ENCODE results near the gene KIZ. TPM values are rescaled to one million over a fixed set of nuclear protein-coding genes. Genes with fewer than 3 reads are reported as not detected.

KIZ gene
- polyA plus RNA-seq, 3 donors: 30.9 to 36.9 (median 33.2) TPM

DNA sequence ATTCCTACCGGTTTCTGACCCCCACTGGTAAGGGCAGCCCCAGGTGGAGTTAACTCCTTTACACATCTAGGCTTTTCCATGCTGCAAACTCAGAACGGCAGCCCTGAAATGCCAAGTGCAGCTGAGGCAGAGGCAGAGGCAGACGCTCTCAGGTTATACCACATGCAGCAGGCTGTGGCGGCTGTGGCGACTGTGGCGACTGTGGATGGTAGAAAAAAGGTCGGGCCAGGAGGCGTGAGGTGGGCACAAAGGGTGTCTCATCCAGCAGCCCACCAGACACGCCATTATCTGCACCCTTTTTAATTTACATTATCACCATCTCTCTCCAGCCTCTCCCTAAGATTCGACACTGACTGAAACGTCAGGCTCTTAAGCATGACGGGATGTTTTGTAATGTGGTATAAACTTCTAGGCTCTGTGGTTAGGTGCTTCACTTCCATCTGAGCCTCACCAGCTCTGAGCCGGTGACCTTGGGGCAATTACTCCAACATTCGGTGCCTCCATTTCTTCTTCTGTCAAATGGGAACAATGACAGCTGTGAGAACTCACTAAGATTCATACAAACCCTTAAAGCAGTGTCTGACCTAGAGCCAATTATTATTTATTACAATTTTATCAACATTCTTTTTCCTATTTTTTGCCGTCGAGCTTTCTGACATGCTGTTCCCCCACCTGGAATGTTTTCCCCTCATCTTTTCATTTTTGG is 8.2 kb downstream of the KIZ start:
- no peak for DNase-seq (ENCODE audit: low read depth in 3 of 3, low spot score in 2 of 3)

DNA sequence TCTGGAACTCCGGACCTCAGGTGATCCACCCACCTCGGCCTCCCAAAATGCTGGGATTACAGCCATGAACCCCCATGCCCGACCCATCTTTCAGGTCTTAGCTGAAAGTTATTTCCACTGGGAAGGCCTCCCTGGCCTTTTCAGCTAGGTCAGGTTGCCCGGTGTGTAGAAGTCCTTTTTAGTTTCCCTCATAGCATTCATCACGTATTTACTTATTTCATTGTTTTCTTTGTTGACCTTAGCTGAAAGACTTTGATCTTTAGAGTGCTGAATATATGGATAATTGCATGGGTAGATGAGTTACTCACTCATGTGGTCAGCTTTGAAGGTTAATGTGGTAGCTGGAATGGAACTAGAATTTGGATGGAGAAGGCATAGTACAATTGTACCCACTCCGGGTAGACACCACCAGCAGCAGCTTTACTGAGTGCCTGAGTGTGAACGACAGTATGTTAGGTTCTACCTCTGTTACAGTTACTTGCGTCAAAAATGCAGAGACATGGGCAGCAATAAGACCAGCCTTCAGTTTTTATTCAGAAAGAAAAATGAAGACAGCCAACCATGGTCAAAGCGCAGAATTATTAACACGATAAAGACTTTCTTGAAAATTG is 9.1 kb downstream of the KIZ start:
- no peak for DNase-seq (ENCODE audit: low read depth in 3 of 3, low spot score in 2 of 3)

DNA sequence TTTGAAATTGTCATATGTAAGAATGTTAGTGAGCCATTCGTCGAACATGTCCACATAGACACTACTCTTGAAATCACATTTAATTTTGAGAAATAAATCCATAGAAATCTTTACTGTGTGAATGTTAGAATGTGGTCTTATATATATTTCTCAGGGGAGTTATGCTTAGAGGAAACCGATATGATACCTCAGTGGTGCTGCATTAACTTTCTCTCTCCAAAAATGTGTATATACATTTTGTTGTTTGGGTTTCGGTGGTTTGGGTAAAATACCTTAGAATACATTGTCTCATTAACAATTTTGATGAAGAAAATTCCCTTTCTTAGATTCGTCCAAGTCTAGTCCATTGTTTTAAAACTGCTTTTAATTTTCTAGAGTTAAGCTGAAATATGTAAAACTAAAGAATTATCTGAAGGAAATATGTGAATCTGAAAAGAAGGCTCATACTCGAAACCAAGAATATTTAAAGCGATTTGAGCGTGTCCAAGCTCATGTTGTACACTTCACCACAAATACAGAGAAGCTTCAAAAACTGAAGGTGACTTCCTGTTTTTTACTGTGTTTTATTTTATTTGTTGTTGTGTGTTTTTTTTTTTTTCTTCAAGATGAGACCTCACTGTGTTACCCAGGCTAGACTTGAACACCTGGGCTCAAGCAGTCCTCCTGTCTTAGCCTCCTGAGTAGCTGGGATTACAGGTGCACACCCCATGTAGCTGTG is 10.3 kb downstream of the KIZ start:
- DNase-seq (ENCODE audit: low read depth in 3 of 3, low spot score in 2 of 3): no peak

DNA sequence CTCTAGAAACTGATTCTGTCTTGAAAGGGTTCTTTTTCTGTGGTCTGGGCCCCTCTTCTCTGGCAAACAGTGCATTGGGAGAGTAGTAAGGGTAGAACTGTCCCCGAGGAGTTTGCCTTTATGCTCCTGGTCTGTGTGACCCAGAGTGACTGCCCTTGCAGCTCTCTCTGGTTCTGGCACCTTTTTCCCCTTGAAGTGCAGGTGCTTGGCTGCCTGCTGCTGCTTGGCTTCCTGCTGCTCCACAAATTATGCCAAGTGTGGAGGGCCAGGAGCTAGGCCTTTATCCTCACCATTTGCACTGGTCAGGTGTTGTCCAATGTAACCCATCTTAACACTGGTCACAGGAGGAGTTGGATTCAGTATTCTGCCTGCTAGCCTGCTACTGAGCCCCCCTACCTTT is 11.2 kb downstream of the KIZ start:
- DNase-seq (ENCODE audit: low read depth in 3 of 3, low spot score in 2 of 3): no peak

DNA sequence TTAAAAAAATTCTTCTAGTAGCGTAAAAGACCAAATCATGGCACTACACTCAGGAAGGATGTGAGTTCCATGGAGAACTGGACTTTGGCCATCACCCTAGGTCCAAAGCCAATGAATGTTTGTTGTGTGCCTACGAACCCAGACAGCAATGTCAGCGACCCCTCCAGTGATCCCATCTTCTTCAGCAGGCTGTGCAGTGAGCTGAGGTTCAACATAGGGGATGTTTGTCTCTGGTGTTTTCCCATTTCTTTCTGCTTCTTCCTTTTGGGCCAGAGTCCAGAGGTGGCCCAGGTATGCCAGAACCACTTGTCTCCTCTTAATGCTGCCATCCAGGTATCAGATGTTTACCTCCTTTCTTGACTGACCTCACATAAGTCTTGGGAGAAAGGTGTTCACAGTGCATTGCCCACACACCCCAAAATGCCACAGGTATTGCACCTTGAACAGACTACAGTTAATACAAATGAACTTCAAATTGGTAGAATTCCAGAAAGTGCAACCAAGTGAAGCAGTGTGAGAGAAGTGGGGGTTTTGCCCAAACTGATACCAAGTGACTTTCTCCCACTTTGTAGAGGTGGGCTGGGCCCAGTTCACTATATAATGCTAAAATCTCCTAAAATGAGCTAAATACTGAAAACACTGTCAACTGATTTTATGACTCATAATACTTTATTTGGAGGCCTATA is 14.1 kb downstream of the KIZ start:
- no peak for DNase-seq (ENCODE audit: low read depth in 3 of 3, low spot score in 2 of 3)

DNA sequence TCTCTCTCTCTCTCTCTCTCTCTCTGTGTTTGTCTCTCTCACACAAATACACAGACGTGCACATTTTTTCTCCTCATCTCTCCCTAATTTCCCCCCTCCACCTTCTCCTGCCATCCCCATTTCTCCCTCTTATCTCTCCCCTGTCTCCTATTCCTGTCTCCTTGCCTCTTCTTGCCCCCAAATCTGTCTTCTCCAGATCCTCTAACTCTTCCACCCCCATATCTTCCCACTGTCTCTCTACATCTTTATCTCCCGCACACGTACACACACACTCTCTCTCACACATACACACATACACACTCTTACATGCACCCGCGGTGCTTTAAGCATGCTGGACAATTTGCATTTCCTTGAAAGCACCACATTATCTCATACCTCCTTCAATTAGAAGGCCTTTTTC is 15.9 kb downstream of the KIZ start:
- DNase-seq (ENCODE audit: low read depth in 3 of 3, low spot score in 2 of 3): no peak

DNA sequence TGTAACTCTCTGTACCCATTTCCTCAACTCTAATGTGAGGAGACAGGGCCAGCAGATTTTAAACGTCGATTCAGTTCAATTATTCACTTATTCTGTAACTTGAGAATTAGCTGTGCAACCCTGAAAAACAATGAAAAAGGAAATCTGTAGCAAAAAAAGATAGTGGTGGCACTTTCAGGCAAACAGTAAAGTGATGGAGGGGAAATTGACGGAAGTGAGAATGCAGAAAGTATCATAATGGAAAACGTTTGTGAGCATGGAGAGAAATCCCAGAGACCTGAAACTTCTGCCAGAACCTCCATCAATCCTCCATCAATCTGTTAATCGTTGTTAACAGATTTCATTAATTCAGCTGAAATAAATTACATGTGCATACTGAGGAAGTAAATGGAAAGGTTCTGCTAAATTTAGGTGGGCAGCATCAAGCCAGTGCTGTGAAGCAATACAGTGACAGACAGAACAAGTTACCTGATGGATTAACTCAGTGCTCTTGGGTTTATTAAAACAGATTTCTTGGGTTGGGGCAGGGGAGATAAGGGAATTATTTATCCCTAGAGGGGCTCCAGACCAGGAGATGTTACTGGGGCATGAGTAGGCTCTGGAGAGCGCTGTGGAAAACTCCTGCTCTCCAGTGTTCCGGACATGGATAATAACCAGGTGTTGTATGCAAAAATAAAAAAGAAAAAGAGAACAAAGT is 17.5 kb downstream of the KIZ start:
- no peak for DNase-seq (ENCODE audit: low read depth in 3 of 3, low spot score in 2 of 3)

DNA sequence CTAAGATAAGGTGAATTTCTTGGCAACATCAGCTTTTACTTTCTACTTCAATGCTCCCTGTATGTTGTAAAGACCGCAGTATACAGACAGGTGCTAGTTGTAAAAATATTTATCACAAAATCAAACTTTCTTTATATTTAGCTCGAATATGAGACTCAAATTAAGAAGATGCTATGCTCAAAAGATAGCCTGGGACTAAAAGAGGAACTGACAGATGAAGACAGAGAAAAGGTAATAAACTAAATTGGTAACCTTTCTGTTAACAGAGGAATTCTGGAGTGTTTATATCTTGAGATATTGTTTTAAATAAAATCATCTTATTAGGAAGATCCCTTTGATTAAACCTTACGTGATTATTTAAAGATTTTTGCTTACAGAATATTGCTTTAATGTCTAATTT is 19.5 kb downstream of the KIZ start:
- DNase-seq (ENCODE audit: low read depth in 3 of 3, low spot score in 2 of 3): no peak

DNA sequence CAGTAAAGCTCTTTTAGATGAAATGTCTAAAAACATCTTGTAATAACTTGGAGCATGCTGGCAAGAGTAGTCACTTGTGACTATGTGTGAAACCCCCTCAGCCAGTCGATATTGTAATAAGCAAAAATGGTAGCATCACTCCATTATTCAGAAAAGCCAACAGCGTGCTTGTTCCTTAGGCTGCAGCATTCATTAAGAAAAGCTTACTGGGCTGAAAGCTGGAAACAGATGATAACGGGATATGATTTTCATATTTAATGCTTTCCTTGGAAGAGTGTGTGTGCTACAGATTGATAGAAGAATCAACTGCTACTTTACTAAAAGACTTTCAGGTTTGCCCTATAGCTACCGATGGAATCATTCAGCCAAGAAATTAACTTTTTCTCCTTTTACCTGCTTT is 20.3 kb downstream of the KIZ start:
- DNase-seq (ENCODE audit: low read depth in 3 of 3, low spot score in 2 of 3): no peak

DNA sequence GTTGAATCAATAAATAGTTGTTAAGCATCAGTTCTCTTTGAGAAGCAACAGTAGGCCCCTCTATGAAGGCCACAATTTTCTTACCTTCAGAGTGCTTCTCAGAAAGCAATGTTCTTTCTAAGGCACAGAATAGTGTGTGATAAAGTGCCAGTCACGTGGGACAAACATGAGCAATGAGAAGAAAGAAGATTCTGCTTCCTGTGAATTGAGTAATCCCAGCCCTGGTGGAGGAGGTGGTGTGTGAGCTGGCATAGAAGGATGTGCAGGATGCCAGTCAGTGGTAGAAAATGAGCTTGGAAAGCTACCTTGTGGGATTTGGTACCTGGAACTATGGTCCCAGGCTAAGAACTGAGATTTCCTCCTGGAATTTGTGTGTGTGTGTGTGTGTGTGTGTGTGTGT is 21.7 kb downstream of the KIZ start:
- no peak for DNase-seq (ENCODE audit: low read depth in 3 of 3, low spot score in 2 of 3)

DNA sequence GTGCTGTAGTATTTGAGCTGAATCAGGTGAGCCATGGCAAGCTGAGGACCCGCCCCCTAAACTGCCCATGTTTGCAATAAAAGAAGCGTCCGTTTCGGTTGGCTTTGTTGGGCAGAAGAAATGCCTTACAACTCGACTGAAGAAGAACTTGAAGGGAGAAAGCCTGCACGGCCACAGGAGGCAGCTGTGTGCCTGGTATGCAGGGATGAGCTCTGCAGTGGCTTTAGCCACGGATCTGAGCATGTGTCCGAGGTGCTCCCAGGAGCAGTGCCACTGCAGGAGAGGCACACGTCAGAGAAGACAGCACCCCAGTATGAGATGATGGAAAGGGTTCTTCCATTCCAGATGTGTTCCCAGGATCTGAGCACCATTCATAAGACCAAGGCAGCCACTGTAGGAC is 23.5 kb downstream of the KIZ start:
- no peak for DNase-seq (ENCODE audit: low read depth in 3 of 3, low spot score in 2 of 3)

DNA sequence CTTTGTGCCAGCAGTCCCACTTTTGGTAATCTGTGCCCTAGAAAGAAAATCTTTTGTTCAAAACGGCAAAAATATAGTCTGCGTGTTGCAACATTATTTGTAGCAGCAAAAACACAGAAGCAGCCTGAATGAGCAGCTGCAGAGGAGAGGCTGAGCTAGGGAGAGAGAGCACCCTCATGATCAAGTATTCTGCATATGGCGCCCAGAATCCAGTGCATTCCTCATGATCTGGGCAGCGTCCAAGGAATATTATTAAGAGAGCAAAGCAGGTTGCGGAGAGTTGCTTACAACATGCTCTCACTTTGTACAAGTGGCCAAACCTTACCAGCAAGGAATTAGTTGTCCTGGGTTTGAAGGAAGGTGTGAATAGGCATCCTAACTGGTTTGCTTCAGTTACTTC is 25.9 kb downstream of the KIZ start:
- DNase-seq (ENCODE audit: low read depth in 3 of 3, low spot score in 2 of 3): no peak

DNA sequence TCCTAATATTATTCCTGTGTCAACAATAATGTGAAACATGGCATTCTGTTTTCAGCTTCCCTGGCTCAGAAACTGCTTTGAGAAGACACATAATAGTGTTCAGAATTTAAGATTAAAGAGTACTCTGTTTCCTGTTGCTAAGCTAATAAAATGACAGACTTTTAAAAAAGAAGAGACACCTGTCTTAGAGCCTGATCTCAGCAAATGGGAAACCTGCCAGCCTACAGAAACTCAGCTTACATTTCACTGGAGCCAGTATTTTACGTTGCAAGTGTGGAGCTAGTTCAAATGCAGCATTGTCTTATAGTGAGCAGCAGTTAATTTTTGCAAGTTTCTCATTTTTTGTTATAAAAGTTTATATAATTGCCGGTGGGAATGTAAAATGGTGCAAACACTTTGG is 28.8 kb downstream of the KIZ start:
- DNase-seq (ENCODE audit: low read depth in 3 of 3, low spot score in 2 of 3): no peak

DNA sequence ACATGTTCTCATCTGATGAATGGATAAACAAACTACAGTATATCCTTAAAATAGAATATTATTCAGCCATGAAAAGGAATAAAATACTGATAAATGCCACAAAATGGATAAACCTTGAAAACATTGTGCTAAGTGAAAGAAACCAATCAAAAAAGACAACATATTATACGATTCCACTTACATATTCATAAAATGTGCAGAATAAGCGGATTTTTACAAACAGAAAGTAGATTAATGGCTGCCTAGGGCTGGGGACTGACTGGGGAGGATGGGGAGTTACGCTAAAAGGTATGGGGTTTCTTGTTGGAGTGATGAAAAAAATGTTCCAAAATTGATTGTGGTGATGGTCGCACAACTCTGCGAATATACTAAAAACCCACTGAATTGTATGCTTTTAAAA is 29.4 kb downstream of the KIZ start:
- no peak for DNase-seq (ENCODE audit: low read depth in 3 of 3, low spot score in 2 of 3)

DNA sequence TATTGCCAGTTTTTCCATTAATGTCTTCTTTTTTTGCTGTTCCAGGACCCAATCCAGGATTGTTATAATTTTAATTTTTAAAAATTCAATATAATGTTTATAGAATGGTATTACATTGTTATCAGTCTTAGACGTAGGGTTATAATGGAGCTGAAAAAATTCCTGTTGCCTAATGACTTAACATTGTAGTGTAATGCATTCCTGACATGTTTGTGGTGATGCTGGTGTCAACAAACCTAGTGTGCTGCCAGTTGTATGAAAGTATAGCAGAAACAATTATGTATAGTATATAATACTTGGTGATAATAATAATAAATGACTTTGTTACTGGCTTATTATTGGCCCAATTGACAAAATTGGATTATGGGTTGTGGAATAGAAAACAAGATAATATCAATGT is 30.4 kb downstream of the KIZ start:
- DNase-seq (ENCODE audit: low read depth in 3 of 3, low spot score in 2 of 3): no peak

DNA sequence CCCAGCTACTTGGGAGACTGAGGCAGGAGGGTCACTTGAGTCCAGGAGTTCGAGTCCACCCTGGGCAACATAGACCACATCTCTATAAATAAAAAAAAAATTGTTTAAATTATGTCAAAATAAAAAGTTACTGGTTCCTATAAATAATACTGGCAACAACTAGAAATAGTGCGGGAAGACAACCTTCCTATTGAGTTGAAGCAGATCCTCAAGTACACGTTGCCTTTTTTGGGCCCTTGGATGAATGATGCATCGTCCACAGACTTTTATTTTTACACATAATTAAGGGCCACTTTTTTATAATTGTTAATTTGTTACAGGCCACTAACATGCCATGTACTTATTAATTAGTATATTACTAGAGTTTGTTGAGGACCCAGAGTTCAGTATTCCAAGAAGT is 31.1 kb downstream of the KIZ start:
- DNase-seq (ENCODE audit: low read depth in 3 of 3, low spot score in 2 of 3): no peak

DNA sequence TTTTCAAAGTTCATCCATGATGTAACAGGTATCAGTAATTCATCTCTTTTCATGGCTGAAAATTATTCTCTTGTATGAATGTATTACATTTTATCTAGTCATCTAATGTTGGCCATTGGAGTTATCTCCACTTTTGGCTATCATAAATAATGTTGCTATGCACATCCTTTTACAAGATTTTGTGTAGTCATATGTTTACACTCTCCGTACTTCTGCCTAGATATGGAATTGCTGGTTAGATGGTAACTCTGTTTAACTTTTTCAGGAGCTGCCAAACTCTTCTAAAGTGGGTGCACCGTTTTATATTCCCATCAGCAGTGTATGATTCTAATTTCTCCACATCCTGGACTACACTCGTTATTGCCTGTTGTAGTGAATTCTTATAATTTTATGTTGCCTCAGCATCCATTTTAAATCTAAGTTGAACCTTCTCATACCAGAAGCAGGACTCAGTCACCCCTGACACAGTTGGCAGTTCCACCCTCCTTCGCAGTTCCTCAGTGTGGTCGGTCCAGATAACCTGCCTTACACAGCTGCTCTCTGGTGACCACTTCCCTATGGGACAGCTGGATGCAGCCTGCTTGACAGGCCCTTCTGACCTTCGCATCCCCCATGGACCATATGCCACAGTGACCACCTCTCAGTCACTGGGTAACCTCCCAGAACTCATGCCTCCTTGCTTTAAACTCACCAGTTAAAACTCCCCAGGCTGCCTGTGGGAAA is 33.9 kb downstream of the KIZ start:
- DNase-seq (ENCODE audit: low read depth in 3 of 3, low spot score in 2 of 3): no peak

DNA sequence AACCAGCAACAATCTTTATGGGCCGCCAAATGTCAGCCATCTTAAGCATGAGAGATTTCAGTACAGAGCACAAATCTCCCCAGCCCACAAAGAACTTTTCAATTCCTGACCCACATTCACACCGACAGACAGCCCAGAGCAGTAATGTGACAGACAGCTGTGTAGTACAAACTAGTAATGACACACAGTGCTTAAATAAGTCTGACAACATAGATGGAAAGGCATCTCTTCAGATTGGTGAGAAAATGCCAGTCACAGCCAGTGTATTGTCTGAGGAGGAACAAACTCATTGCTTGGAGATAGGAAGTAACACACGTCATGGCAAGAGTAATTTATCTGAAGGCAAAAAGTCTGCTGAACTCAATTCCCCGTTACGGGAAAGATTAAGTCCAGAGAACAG is 36.0 kb downstream of the KIZ start:
- no peak for DNase-seq (ENCODE audit: low read depth in 3 of 3, low spot score in 2 of 3)

DNA sequence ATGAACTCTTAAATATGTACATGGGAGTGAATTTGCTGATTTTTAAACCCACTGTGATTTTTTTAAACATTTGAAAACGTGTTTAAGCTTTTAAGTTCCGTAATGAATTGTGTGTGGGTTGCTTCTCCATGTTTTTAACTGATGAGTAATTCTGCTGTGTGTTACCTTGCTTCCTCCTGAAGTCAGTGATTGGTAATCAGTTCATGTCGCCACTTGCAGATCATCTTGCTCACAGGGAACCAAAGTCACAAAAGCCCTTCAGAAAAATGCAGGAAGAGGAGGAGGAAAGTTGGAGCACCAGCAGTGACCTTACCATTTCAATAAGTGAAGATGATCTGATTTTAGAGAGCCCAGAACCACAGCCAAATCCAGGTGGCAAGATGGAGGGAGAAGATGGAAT is 36.7 kb downstream of the KIZ start:
- no peak for DNase-seq (ENCODE audit: low read depth in 3 of 3, low spot score in 2 of 3)

DNA sequence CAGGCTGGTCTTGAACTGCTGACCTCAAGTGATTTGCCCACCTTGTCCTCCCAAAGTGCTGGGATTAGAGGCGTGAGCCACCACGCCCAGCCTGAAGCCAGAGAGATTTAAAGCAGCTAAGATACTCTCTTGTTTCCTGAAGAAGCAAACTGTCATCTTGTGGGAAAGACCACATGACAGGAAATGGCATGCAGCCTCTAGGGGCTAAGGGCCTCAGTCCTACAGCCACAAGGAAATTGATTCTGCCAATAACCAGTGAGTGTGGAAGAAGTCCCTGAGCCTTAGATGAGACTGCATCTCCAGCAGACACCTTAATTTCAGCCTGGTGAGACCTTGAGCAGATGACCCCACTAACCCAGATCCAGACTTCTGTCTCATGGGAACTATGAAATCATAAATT is 40.9 kb downstream of the KIZ start:
- DNase-seq (ENCODE audit: low read depth in 3 of 3, low spot score in 2 of 3): no peak

Data from right renal cortex interstitium (tissue), 3 donors.